Kidney (tissue), 14 donors: Measurements from ENCODE around the gene GLDC. TPM values are rescaled to one million over a fixed set of nuclear protein-coding genes. Genes with fewer than 3 reads are reported as not detected.
A peak's percentile ranks its signal among the peaks of the same experiment; 100 is the strongest.

Source experiments
- DNase-seq, 5 donors: peaks; one replicate each; pipeline ENCODE4 v3.0.0-alpha.2; 2013 to 2020
- FAIRE-seq: peaks from 2 replicates; lab custom pipeline; 2012; peaks lifted over from hg19 to GRCh38; lab: Jason Lieb, UNC
- H3K27ac ChIP-seq, 2 donors: one replicate each; pipeline ENCODE4 v1.7.0; 2013; ENCODE audit warnings: low read depth in 2 of 2, low read length in 2 of 2, inconsistent platforms in 1 of 2
- H3K27me3 ChIP-seq: one replicate; pipeline ENCODE4 v1.7.1; 2013; ENCODE audit warnings: low read length, inconsistent platforms; ENCODE audit not compliant: control insufficient read depth, insufficient read depth
- H3K36me3 ChIP-seq, 3 donors: one replicate each; pipeline versions ENCODE4 v1.7.0 to v1.7.1; 2013; ENCODE audit warnings: low read length in 3 of 3, control low read depth in 1 of 3, inconsistent platforms in 1 of 3; ENCODE audit not compliant: insufficient read depth in 3 of 3, control insufficient read depth in 2 of 3
- H3K4me1 ChIP-seq, 3 donors: one replicate each; pipeline versions ENCODE4 v1.7.0 to v1.7.1; 2013; ENCODE audit warnings: low read length in 3 of 3, inconsistent platforms in 1 of 3, low read depth in 1 of 3; ENCODE audit not compliant: control insufficient read depth in 2 of 3, insufficient read depth in 2 of 3
- H3K4me3 ChIP-seq, 3 donors: one replicate each; pipeline versions ENCODE4 v1.7.0 to v1.8.1; 2013; ENCODE audit warnings: low read length in 3 of 3, control low read depth in 1 of 3, inconsistent platforms in 1 of 3
- H3K9ac ChIP-seq, 3 donors: one replicate each; pipeline versions ENCODE4 v1.7.0 to v1.7.1; 2013; ENCODE audit warnings: low read length in 3 of 3, control low read depth in 1 of 3, inconsistent platforms in 1 of 3
- H3K9me3 ChIP-seq, 3 donors: one replicate each; pipeline versions ENCODE4 v1.7.0 to v1.7.1; 2013; ENCODE audit warnings: low read length in 3 of 3, control low read depth in 1 of 3, inconsistent platforms in 1 of 3; ENCODE audit not compliant: control insufficient read depth in 2 of 3, insufficient read depth in 1 of 3
- CTCF ChIP-seq: IDR thresholded peaks from 3 replicates; pipeline ENCODE4 v1.5.1; 2012; ENCODE audit warnings: mild to moderate bottlenecking, moderate library complexity, borderline replicate concordance; ENCODE audit not compliant: insufficient read depth; ENCODE audit errors: extremely low read depth
- intact Hi-C: fragments of 100-400 bp; cut with DNase I; formaldehyde crosslinking; loops from one replicate; pipeline ENCODE4 v1.11.1; 2022
- polyA plus RNA-seq: library from polyadenylated mRNA; stranded (reverse); fragments of 350-450 nt; fragmentation: Illumina TruSeq; extraction: RNeasy Lipid Tissue Mini Kit (QIAGEN cat#74804); gene quantifications from one replicate; pipeline ENCODE4 v1.2.3, GENCODE V29; 2014; ENCODE audit warnings: low read depth, low replicate concordance; ENCODE audit not compliant: insufficient read depth
- total RNA-seq: library from RNA; stranded (reverse); fragmentation: NEBNext Ultra II Directional; extraction: Animal tissue kit (Norgen Biotek cat#: 25700); gene quantifications from one replicate; pipeline ENCODE4 v1.2.1, GENCODE V29; 2021
- donor health status: control.
- donor health status: control.
- donor health status: control.
- donor health status: control.
- donor health status: control.
- donor health status: DM: yes; HTN: yes; CAD: no.
- donor health status: Normal renal cell carcinoma (clear cell type).

GLDC gene
- total and polyA plus RNA-seq, 2 donors from 2014 or later, result 60.1 to 79.7 TPM

- Histone ChIP-seq H3K9ac (no peak overlapping the region), H3K36me3 (peaks cover 0 to 4% (median 2%) of the 10 kb centered on the region in 3 donors), H3K4me1 (peaks cover 0 to 7% (median 3%) of the 10 kb centered on the region in 3 donors), H3K9me3 (no peaks in the 10 kb centered on the region), H3K27ac (peak overlapping the region in 1 of 2 donors; percentile 4), H3K27me3 (no peaks in the 10 kb centered on the region), H3K4me3 (no peak overlapping the region)
- intact Hi-C loops, result no loop called here
- no peak for FAIRE-seq
- no peak for DNase-seq
- no peak for TF ChIP-seq CTCF
These were observed 31.0 kb downstream of the GLDC start for GRCh38 chr9:6614489-6614888.

- H3K4me3 ChIP-seq, result no peak overlapping the region
- peaks cover 0 to 7% (median 5%) of the 10 kb centered on the region in 3 donors for H3K4me1 ChIP-seq
- no peak for TF ChIP-seq CTCF
- H3K9me3 ChIP-seq, result no peaks in the 10 kb centered on the region
- H3K9ac ChIP-seq, result no peak overlapping the region
- FAIRE-seq, result no peak
- no peaks in the 10 kb centered on the region for H3K27me3 ChIP-seq
- intact Hi-C loops, result no loop called here
- H3K27ac ChIP-seq, result no peak overlapping the region
- peaks cover 0 to 7% (median 4%) of the 10 kb centered on the region in 3 donors for H3K36me3 ChIP-seq
- no peak for DNase-seq
These were observed 33.7 kb downstream of the GLDC start for GRCh38 chr9:6611865-6612264.

GRCh38 chr9:6610073-6610472 lies 35.5 kb downstream of the GLDC start:
- FAIRE-seq, result no peak
- H3K27me3 ChIP-seq, result no peaks in the 10 kb centered on the region
- DNase-seq, result no peak
- H3K9ac ChIP-seq, result no peak overlapping the region
- peaks cover 0 to 7% (median 5%) of the 10 kb centered on the region in 3 donors for H3K4me1 ChIP-seq
- H3K9me3 ChIP-seq, result no peaks in the 10 kb centered on the region
- no peak overlapping the region for H3K4me3 ChIP-seq
- no peak for TF ChIP-seq CTCF
- H3K27ac ChIP-seq, result peak overlapping the region in 1 of 2 donors; percentile 41
- intact Hi-C loops, result no loop called here
- H3K36me3 ChIP-seq, result peaks cover 0 to 12% (median 6%) of the 10 kb centered on the region in 3 donors
